Upper lobe of left lung (tissue), 6 donors: ENCODE measurements around the gene ABR. TPM values are rescaled to one million over a fixed set of nuclear protein-coding genes. Genes with fewer than 3 reads are reported as not detected.

Experiments
- ATAC-seq, 2 donors: fragments of 200-7000 bp; cut with Tn5 transposase; one replicate each; pipeline ENCODE4 v1.9.1; 2022; ENCODE audit warnings: mild to moderate bottlenecking in 2 of 2, moderate library complexity in 2 of 2; ENCODE audit not compliant: low FRiP score in 2 of 2
- DNase-seq, 2 donors: peaks; one replicate each; pipeline ENCODE4 v3.0.0-alpha.2; 2019 to 2020
- H3K27ac ChIP-seq, 4 donors: fragments of 200-600 bp; sonication (generic); one replicate each; pipeline ENCODE4 v1.5.1; 2016 to 2019
- H3K27me3 ChIP-seq, 4 donors: fragments of 200-600 bp; sonication (generic); one replicate each; pipeline ENCODE4 v1.5.1; 2017 to 2019
- H3K36me3 ChIP-seq, 4 donors: fragments of 200-600 bp; sonication (generic); one replicate each; pipeline ENCODE4 v1.5.1; 2016 to 2019
- H3K4me1 ChIP-seq, 4 donors: fragments of 200-600 bp; sonication (generic); one replicate each; pipeline ENCODE4 v1.5.1; 2018 to 2019
- H3K4me3 ChIP-seq, 4 donors: fragments of 200-600 bp; sonication (generic); one replicate each; pipeline ENCODE4 v1.5.1; 2017 to 2019; ENCODE audit warnings: mild to moderate bottlenecking in 2 of 4, moderate library complexity in 1 of 4
- H3K9me3 ChIP-seq, 4 donors: fragments of 200-600 bp; sonication (generic); one replicate each; pipeline ENCODE4 v1.5.1; 2018 to 2019
- EP300 ChIP-seq, 4 donors: sonication (generic); formaldehyde crosslinking; IDR thresholded peaks; one replicate each; pipeline ENCODE4 v1.5.1; 2017; ENCODE audit warnings: antibody characterized with exemption in 4 of 4, control low read depth in 2 of 4
- POLR2A ChIP-seq, 4 donors: fragments of 450-650 bp; IDR thresholded peaks; one replicate each; pipeline ENCODE4 v1.5.1; 2016 to 2017; ENCODE audit warnings: antibody characterized with exemption in 4 of 4, mild to moderate bottlenecking in 2 of 4
- POLR2AphosphoS5 ChIP-seq, 2 donors: sonication (generic); formaldehyde crosslinking; IDR thresholded peaks; one replicate each; pipeline ENCODE4 v1.5.1; 2017; ENCODE audit warnings: antibody characterized with exemption in 2 of 2
- WGBS, 2 donors: methylation state at CpG; one replicate each; pipeline ENCODE4 v1.1.5; 2017 to 2018; 5-methylcytosine and 5-hydroxymethylcytosine counted together
- total RNA-seq, 6 donors: library from RNA; depleted of rRNA in 4 of 6; stranded (reverse); fragments of >200 nt in 4 of 6; gene quantifications; one replicate each; pipeline versions ENCODE4 v1.1.0 to v1.2.1, GENCODE V29; 2016 to 2021
- TF ChIP-seq, protein P1 (sequence below), 6 experiments: fragments of 450-650 bp in 4 of 6; fragments of 200-600 bp in 2 of 6; sonication (generic) in 2 of 6; IDR thresholded peaks; one replicate each; pipeline ENCODE4 v1.5.1; 2016 to 2019; ENCODE audit warnings: antibody characterized with exemption in 6 of 6
- donor health status: DM: no; HTN: no; CAD: no; lungs with moderate emphysema.
- donor health status: DM: no; HTN: yes; CAD: no; lungs with severe emphysema.

Gene ABR
- total RNA-seq, 6 donors from 2014 or later = 117 to 645 (median 206) TPM

DNA sequence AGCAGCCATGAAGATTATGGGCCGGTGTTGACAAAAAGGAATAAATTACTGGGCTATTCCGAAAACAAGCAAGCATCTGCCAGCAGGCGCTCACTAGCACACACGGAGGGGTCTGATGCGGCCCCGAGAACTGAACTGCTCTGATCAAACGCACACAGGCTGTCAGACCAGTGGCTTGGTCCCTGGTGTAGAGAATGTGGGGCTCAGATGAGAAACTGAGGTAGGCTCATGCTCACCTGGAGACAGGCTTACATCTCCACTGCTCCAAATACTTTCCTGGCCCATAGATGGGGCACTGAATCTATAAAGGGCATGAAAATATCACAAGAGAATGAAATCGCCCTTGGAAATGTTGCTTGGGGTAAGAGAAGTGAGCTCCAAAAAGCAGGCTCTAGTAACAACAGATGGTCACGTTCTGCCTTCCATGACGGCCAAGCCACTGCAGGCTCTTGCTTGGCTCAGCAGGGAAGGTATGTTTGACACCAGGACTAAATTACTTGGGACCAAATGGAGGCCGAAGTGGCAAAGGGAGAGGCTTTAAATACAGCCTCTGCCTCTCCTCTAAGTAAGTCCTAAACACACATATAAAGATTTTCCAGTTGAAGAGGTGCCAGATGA lies 5.4 kb downstream of the ABR start:
- TF ChIP-seq POLR2AphosphoS5 (IDR thresholded peaks at IDR 0.05) = no peak
- no peak for TF ChIP-seq EP300 (IDR thresholded peaks at IDR 0.05)
- H3K27me3 ChIP-seq = no peaks in the 10 kb centered on the region
- no peak overlapping the region for H3K27ac ChIP-seq
- ATAC-seq (no peak), DNase-seq (no peak)
- peaks cover 43 to 55% (median 48%) of the 10 kb centered on the region in 4 donors for H3K4me1 ChIP-seq
- no peak overlapping the region for H3K4me3 ChIP-seq
- H3K9me3 ChIP-seq = no peaks in the 10 kb centered on the region
- WGBS, 2 donors = 92 to 94% methylated on average over 10 to 11 of the region's 11 CpGs
- H3K36me3 ChIP-seq = no peaks in the 10 kb centered on the region

DNA sequence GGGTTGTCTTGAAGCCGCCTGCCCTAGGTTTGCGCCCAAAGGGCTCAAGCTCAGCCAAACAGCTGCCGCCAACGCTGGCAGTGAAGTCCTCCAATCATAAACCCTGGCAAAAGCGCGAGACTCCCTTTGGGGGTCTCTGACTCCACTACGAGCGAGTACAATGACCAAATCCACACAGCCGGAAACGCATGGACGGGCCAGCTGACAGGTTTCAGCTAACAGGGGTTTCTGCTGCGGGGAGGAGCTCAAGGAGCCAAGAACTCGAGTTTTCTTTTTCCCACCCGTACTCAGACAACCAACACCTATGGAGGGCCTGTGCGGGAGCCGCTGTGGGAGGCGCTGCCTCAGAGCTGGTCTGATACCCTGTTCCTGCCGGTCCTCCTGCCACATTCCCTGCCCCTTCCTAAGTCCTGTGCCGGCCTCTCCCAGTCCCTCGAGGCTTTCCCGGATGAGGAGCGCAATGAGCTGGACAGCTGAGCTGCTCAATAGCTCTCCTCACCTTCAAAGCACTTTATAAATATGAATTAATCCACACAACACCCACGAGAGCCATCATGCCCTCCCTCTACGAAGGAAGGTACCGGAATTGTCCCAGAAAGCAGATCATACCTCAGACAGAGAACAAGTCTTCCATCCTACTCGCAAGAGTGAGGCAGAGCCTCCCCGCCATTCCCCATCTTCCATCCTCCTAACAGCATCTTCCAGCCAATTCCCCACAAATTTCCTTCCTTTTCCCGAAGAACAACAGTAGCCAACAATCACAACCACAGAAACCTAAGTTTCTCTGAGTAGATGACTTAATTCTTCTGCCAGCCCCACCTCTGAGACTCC lies 6.1 kb downstream of the ABR start:
- WGBS, 2 donors = 82 to 91% methylated on average over 16 to 28 of the region's 28 CpGs
- Histone ChIP-seq H3K27ac (no peak overlapping the region), H3K27me3 (no peaks in the 10 kb centered on the region), H3K4me3 (no peak overlapping the region), H3K4me1 (peaks cover 40 to 51% (median 46%) of the 10 kb centered on the region in 4 donors), H3K9me3 (no peaks in the 10 kb centered on the region), H3K36me3 (no peaks in the 10 kb centered on the region)
- TF ChIP-seq, protein P1, sequence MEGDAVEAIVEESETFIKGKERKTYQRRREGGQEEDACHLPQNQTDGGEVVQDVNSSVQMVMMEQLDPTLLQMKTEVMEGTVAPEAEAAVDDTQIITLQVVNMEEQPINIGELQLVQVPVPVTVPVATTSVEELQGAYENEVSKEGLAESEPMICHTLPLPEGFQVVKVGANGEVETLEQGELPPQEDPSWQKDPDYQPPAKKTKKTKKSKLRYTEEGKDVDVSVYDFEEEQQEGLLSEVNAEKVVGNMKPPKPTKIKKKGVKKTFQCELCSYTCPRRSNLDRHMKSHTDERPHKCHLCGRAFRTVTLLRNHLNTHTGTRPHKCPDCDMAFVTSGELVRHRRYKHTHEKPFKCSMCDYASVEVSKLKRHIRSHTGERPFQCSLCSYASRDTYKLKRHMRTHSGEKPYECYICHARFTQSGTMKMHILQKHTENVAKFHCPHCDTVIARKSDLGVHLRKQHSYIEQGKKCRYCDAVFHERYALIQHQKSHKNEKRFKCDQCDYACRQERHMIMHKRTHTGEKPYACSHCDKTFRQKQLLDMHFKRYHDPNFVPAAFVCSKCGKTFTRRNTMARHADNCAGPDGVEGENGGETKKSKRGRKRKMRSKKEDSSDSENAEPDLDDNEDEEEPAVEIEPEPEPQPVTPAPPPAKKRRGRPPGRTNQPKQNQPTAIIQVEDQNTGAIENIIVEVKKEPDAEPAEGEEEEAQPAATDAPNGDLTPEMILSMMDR (IDR thresholded peaks at IDR 0.05) = no peak
- TF ChIP-seq POLR2AphosphoS5 (IDR thresholded peaks at IDR 0.05) (no peak), POLR2A (IDR thresholded peaks at IDR 0.05) (no peak), EP300 (IDR thresholded peaks at IDR 0.05) (no peak)
- DNase-seq (no peak), ATAC-seq (no peak)

DNA sequence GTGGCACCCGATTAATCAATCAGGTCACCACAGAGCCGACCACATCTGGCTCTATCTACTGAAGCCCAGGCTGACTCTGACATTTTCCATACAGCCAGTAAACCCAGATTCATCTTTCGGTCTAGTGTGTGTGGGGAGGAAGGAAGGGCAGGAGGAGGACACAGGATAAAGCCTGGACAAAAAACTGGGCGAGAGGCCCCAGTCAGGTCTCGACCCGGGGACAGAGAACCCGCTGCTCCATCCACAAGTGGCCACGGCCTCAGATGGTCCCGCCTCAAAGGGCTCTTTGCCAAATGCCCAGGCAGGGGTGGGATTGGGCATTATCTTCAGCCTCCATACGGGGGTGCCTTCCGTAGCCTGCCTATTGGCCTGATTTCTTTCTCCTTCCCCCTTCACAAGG lies 7.8 kb downstream of the ABR start:
- peak overlapping the region in 1 of 4 donors; percentile 17 for H3K27ac ChIP-seq
- H3K4me1 ChIP-seq = peaks cover 33 to 48% (median 43%) of the 10 kb centered on the region in 4 donors

DNA sequence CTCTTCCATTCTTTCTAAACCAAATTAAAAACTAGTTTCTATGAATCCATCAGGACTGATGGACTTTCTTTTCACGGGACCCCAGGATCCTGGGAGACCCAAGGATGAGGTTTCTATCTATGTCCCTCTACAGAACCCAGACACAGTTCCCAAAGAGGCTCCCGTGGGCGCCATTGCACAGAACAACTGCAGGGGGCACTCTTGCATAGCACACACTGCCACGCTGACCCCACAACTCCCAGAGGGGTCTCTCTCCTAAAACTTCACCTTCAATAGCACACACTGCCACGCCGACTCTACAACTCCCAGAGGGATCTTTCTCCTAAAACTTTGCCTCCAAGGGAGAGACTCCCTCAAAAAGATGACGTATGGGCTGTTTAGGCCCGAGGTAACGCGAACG lies 9.0 kb downstream of the ABR start:
- TF ChIP-seq POLR2A (IDR thresholded peaks at IDR 0.05) (no peak), EP300 (IDR thresholded peaks at IDR 0.05) (no peak), POLR2AphosphoS5 (IDR thresholded peaks at IDR 0.05) (no peak)
- TF ChIP-seq, protein P1 (IDR thresholded peaks at IDR 0.05) = no peak
- H3K4me1 ChIP-seq = peaks cover 28 to 58% (median 44%) of the 10 kb centered on the region in 4 donors
- no peak for ATAC-seq

More for the DNA sequence above, 7.8 kb downstream of the ABR start:
- 65 to 72% methylated on average over 11 of the region's 11 CpGs for WGBS, 2 donors
- H3K36me3 ChIP-seq = no peaks in the 10 kb centered on the region
- H3K27me3 ChIP-seq = no peaks in the 10 kb centered on the region
- ATAC-seq (no peak), DNase-seq (no peak)
- no peak overlapping the region for H3K4me3 ChIP-seq
- no peaks in the 10 kb centered on the region for H3K9me3 ChIP-seq
- no peak for TF ChIP-seq POLR2AphosphoS5 (IDR thresholded peaks at IDR 0.05)
- TF ChIP-seq, protein P1 (IDR thresholded peaks at IDR 0.05) = no peak
- no peak for TF ChIP-seq POLR2A (IDR thresholded peaks at IDR 0.05)
- TF ChIP-seq EP300 (IDR thresholded peaks at IDR 0.05) = no peak

DNA sequence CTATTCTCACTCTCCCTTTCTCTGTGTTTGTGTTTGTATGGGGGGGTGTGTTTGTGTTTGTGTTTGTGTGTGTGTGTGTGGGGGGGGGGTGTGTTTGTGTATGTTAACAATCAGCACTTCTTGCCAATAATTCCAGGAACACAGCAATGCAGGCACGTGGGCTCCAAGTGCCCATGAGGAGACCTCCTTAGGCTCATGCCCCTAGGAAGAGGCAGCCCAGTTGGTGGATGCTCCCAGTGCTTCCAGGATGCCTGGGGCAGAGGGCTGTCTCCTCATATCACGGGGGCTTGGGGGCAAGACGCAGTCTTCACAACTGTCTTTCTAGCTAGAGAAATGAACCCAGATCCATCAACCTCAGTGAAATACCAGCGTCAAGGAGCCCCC lies 9.9 kb downstream of the ABR start:
- H3K4me3 ChIP-seq = no peak overlapping the region
- no peaks in the 10 kb centered on the region for H3K27me3 ChIP-seq
- ATAC-seq = no peak
- peaks cover 28 to 62% (median 48%) of the 10 kb centered on the region in 4 donors for H3K4me1 ChIP-seq
- no peak overlapping the region for H3K27ac ChIP-seq
- no peaks in the 10 kb centered on the region for H3K9me3 ChIP-seq
- no peaks in the 10 kb centered on the region for H3K36me3 ChIP-seq
- no peak for DNase-seq
- 80 to 89% methylated on average over 3 to 4 of the region's 4 CpGs for WGBS, 2 donors
- no peak for TF ChIP-seq EP300 (IDR thresholded peaks at IDR 0.05)
- no peak for TF ChIP-seq POLR2A (IDR thresholded peaks at IDR 0.05)
- no peak for TF ChIP-seq POLR2AphosphoS5 (IDR thresholded peaks at IDR 0.05)
- TF ChIP-seq, protein P1 (IDR thresholded peaks at IDR 0.05) = no peak

More for the DNA sequence above, 9.0 kb downstream of the ABR start:
- DNase-seq = no peak
- Histone ChIP-seq H3K4me3 (no peak overlapping the region), H3K27me3 (no peaks in the 10 kb centered on the region), H3K27ac (no peak overlapping the region), H3K36me3 (no peaks in the 10 kb centered on the region), H3K9me3 (no peaks in the 10 kb centered on the region)
- WGBS, 2 donors = 92 to 93% methylated on average over 11 of the region's 11 CpGs
